Loucy (cell line): ENCODE measurements around the gene ILKAP.

Source experiments
- CTCF ChIP-seq: fragments of 200-600 bp; sonication (generic); conservative IDR thresholded peaks from 2 replicates; pipeline ENCODE4 v1.5.1; 2014; ENCODE audit warnings: mild to moderate bottlenecking, antibody characterized with exemption, low read length
- EZH2phosphoT487 ChIP-seq: fragments of 200-600 bp; IDR thresholded peaks from 2 replicates; pipeline ENCODE4 v1.6.1; 2018; ENCODE audit warnings: antibody characterized with exemption, mild to moderate bottlenecking, moderate library complexity, borderline replicate concordance

- TF ChIP-seq CTCF (no peak), EZH2phosphoT487 (no peak)
Observed at GRCh38 chr2:238145046-238145445, 58.4 kb downstream of the ILKAP start.
